Medulla oblongata (tissue), 1 donor: Measurements from ENCODE around the gene PAK4.
A peak's percentile ranks its signal among the peaks of the same experiment; 100 is the strongest.
"Not testable (repeated sequence)": the region's sequence is repeated elsewhere in the genome, so short reads cannot be mapped to it uniquely, and the experiment has no call there.

Source experiments
- DNase-seq: peaks from one replicate; pipeline ENCODE4 v3.0.0-alpha.2; 2015; ENCODE audit errors: extremely low spot score

The PAK4 gene

GRCh38 chr19:39130337-39131254 is 5.0 kb downstream of the PAK4 start:
- DNase-seq = no peak

GRCh38 chr19:39131255-39131755 is 5.7 kb downstream of the PAK4 start:
- no peak for DNase-seq

GRCh38 chr19:39132344-39132969 is 6.9 kb downstream of the PAK4 start:
- no peak for DNase-seq

- no peak for DNase-seq
Observed at GRCh38 chr19:39133431-39134270, 8.1 kb downstream of the PAK4 start.

GRCh38 chr19:39135701-39136100 is 10.1 kb downstream of the PAK4 start:
- no peak for DNase-seq

- no peak for DNase-seq
Observed at GRCh38 chr19:39136225-39136940, 10.8 kb downstream of the PAK4 start.

- no peak for DNase-seq
Observed at GRCh38 chr19:39137131-39137530, 11.5 kb downstream of the PAK4 start.

- peak; percentile 55 for DNase-seq
Observed at GRCh38 chr19:39138221-39139211, 12.9 kb downstream of the PAK4 start.

GRCh38 chr19:39139305-39139874 is 13.8 kb downstream of the PAK4 start:
- DNase-seq = no peak

- no peak for DNase-seq
Observed at GRCh38 chr19:39139971-39140453, 14.4 kb downstream of the PAK4 start.

GRCh38 chr19:39140594-39140993 is 15.0 kb downstream of the PAK4 start:
- no peak for DNase-seq

- no peak for DNase-seq
Observed at GRCh38 chr19:39141929-39142328, 16.3 kb downstream of the PAK4 start.

GRCh38 chr19:39142630-39143029 is 17.0 kb downstream of the PAK4 start:
- no peak for DNase-seq

GRCh38 chr19:39143757-39144289 is 18.2 kb downstream of the PAK4 start:
- not testable (repeated sequence) for DNase-seq

GRCh38 chr19:39144290-39145071 is 18.9 kb downstream of the PAK4 start:
- DNase-seq = peak; percentile 28

GRCh38 chr19:39145180-39145953 is 19.8 kb downstream of the PAK4 start:
- peak; percentile 79 for DNase-seq

- no peak for DNase-seq
Observed at GRCh38 chr19:39146091-39146490, 20.5 kb downstream of the PAK4 start.
